Prostate gland (tissue), 2 donors: ENCODE results near the gene OR5M10. TPM values are rescaled to one million over a fixed set of nuclear protein-coding genes. Genes with fewer than 3 reads are reported as not detected.
"Not testable (repeated sequence)": the region's sequence is repeated elsewhere in the genome, so short reads cannot be mapped to it uniquely, and the experiment has no call there.

ENCODE experiments used
- DNase-seq: peaks from one replicate; pipeline ENCODE4 v3.0.0-alpha.2; 2019; ENCODE audit warnings: low spot score
- H3K27ac ChIP-seq, 2 donors: fragments of 200-600 bp; sonication (generic); 2 replicates each; pipeline ENCODE4 v1.5.1; 2017 to 2019
- H3K27me3 ChIP-seq: fragments of 200-600 bp; sonication (generic); replicated peaks from 2 replicates; pipeline ENCODE4 v1.5.1; 2019; ENCODE audit not compliant: insufficient read depth
- H3K36me3 ChIP-seq, 2 donors: fragments of 200-600 bp; sonication (generic); 1 replicate in 1 of 2; 2 replicates in 1 of 2; pipeline versions ENCODE4 v1.5.1 to v1.8.1; 2017 to 2019
- H3K4me1 ChIP-seq: fragments of 200-600 bp; sonication (generic); replicated peaks from 2 replicates; pipeline ENCODE4 v1.5.1; 2019
- H3K4me3 ChIP-seq, 2 donors: fragments of 200-600 bp; sonication (generic); 2 replicates each; pipeline ENCODE4 v1.5.1; 2017 to 2019
- H3K9me3 ChIP-seq: fragments of 200-600 bp; sonication (generic); 2 replicates; pipeline ENCODE4 v1.5.1; 2017
- CTCF ChIP-seq, 4 experiments: fragments of 200-600 bp in 2 of 4; fragments of 450-650 bp in 2 of 4; sonication (generic) in 2 of 4; IDR thresholded peaks; 1 replicate in 3 of 4; 2 replicates in 1 of 4; pipeline ENCODE4 v1.5.1; 2016 to 2019; ENCODE audit warnings: antibody characterized with exemption in 4 of 4, mild to moderate bottlenecking in 2 of 4, moderate library complexity in 2 of 4
- POLR2A ChIP-seq: fragments of 450-650 bp; IDR thresholded peaks from one replicate; pipeline ENCODE4 v1.6.1; 2016; ENCODE audit warnings: antibody characterized with exemption, mild to moderate bottlenecking
- POLR2AphosphoS5 ChIP-seq: sonication (generic); formaldehyde crosslinking; IDR thresholded peaks from one replicate; pipeline ENCODE4 v1.6.1; 2017; ENCODE audit warnings: antibody characterized with exemption
- WGBS: methylation state at CpG from one replicate; pipeline ENCODE4 v1.1.5; 2018; 5-methylcytosine and 5-hydroxymethylcytosine counted together
- intact Hi-C: fragments of 100-400 bp; cut with DNase I; formaldehyde crosslinking; loops from one replicate; pipeline ENCODE4 v1.14.2; 2022
- total RNA-seq, 2 donors: library from RNA; depleted of rRNA; stranded (reverse); fragments of >200 nt; gene quantifications; one replicate each; pipeline ENCODE4 v1.1.0, GENCODE V29; 2016

OR5M10 gene
- total RNA-seq, 2 donors from 2014 or later: not detected

- Histone ChIP-seq H3K27me3 (no peaks in the 10 kb centered on the region), H3K4me3 (no peak overlapping the region), H3K4me1 (no peaks in the 10 kb centered on the region), H3K27ac (no peak overlapping the region), H3K9me3 (no peaks in the 10 kb centered on the region), H3K36me3 (no peaks in the 10 kb centered on the region)
- no peak for TF ChIP-seq POLR2A
- no peak for TF ChIP-seq POLR2AphosphoS5
- no peak for TF ChIP-seq CTCF (IDR thresholded peaks at IDR 0.05)
- intact Hi-C loops: no loop called here
- WGBS: 54% methylated on average over 6 of the region's 6 CpGs
- DNase-seq: no peak
Observed at GRCh38 chr11:56558574-56558973, 18.9 kb downstream of the OR5M10 start.

GRCh38 chr11:56554691-56555090 lies 22.8 kb downstream of the OR5M10 start:
- H3K9me3 ChIP-seq: not testable (repeated sequence)
- WGBS: 75% methylated on average over 13 of the region's 13 CpGs

GRCh38 chr11:56545531-56545930 lies 32.0 kb downstream of the OR5M10 start:
- Histone ChIP-seq H3K4me3 (no peak overlapping the region), H3K36me3 (no peaks in the 10 kb centered on the region), H3K27ac (no peak overlapping the region), H3K9me3 (no peaks in the 10 kb centered on the region), H3K4me1 (no peaks in the 10 kb centered on the region), H3K27me3 (no peaks in the 10 kb centered on the region)
- WGBS: 43% methylated on average over 6 of the region's 6 CpGs
- TF ChIP-seq POLR2AphosphoS5: no peak
- TF ChIP-seq CTCF (IDR thresholded peaks at IDR 0.05): no peak
- TF ChIP-seq POLR2A: no peak
- no peak for DNase-seq
- intact Hi-C loops: no loop called here

More at GRCh38 chr11:56554691-56555090, 22.8 kb downstream of the OR5M10 start:
- H3K36me3 ChIP-seq, intact Hi-C loops, DNase-seq, H3K27ac ChIP-seq, H3K4me3 ChIP-seq, H3K27me3 ChIP-seq, H3K4me1 ChIP-seq: not testable (repeated sequence)

GRCh38 chr11:56543739-56544138 lies 33.8 kb downstream of the OR5M10 start:
- no peak overlapping the region for H3K4me3 ChIP-seq
- no peaks in the 10 kb centered on the region for H3K27me3 ChIP-seq
- TF ChIP-seq CTCF (IDR thresholded peaks at IDR 0.05): no peak
- no peak for TF ChIP-seq POLR2A
- no peak for TF ChIP-seq POLR2AphosphoS5
- no peak overlapping the region for H3K27ac ChIP-seq
- H3K36me3 ChIP-seq: no peaks in the 10 kb centered on the region
- no peaks in the 10 kb centered on the region for H3K4me1 ChIP-seq
- no peaks in the 10 kb centered on the region for H3K9me3 ChIP-seq
- intact Hi-C loops: no loop called here
- 100% methylated on average over 1 of the region's 1 CpG for WGBS
- no peak for DNase-seq

GRCh38 chr11:56543157-56543556 lies 34.4 kb downstream of the OR5M10 start, which contains the start of gene OR5M11:
TSS of gene OR5M11 (minus strand) at chr11:56543257. CDS start at chr11:56543257, 0 bp downstream.
- 86% methylated on average over 2 of the region's 2 CpGs for WGBS
- no peaks in the 10 kb centered on the region for H3K27me3 ChIP-seq
- no peaks in the 10 kb centered on the region for H3K36me3 ChIP-seq
- H3K27ac ChIP-seq: no peak within 1 kb of the TSS
- intact Hi-C loops: no loop called here
- no peak for DNase-seq
- no peak for TF ChIP-seq CTCF (IDR thresholded peaks at IDR 0.05)
- TF ChIP-seq POLR2AphosphoS5: no peak
- no peak for TF ChIP-seq POLR2A
- no peak within 1 kb of the TSS for H3K4me3 ChIP-seq
- no peaks in the 10 kb centered on the region for H3K4me1 ChIP-seq
- no peaks in the 10 kb centered on the region for H3K9me3 ChIP-seq
